Hematopoietic multipotent progenitor cell treated with erythropoietin and hydrocortisone succinate and interleukin-3 and kit ligand, for 17 days (in vitro differentiated cells): ENCODE measurements around the gene PLAC1.

Experiments used
- DNase-seq: peaks from one replicate; pipeline ENCODE4 v3.0.0-alpha.2; 2015; ENCODE audit warnings: low spot score

Gene PLAC1

DNA sequence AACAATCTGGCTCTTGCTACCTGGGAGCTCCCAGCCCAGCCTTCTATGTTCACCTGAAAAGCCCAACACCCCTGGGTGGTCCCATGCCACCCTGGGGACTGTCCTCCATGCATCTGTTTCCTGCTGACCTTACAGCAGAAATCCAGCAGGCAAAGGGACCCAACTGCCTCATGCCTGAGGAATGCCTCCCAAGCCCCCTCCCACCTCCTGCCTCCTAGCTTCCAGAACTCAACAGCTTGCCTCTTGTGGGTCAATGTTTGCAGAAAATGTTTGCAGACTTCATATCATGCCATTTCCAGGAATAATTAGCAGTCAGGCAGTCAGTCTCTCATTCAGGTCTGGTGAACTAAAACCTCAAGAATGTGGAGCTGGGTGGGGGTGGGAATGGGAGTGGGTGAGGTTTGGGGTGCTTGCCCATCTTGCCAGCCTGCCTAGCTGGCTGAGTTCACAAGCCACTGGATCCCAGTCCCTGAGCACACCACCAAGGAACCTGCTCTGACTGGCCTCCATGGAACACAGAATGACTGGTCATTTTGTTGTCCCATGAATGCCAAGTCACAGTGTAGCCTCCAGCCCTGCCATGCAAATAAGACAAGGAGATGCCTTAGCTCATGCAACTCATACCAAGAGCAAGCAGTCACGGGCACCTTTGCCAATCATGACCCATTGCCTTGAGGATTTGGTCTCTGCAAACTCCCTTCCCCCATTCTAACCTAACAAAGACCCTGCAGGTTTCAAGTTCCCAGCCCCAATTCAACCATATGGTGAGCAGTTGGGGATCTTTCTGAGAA is 12.1 kb upstream of the PLAC1 start:
- no peak for DNase-seq

DNA sequence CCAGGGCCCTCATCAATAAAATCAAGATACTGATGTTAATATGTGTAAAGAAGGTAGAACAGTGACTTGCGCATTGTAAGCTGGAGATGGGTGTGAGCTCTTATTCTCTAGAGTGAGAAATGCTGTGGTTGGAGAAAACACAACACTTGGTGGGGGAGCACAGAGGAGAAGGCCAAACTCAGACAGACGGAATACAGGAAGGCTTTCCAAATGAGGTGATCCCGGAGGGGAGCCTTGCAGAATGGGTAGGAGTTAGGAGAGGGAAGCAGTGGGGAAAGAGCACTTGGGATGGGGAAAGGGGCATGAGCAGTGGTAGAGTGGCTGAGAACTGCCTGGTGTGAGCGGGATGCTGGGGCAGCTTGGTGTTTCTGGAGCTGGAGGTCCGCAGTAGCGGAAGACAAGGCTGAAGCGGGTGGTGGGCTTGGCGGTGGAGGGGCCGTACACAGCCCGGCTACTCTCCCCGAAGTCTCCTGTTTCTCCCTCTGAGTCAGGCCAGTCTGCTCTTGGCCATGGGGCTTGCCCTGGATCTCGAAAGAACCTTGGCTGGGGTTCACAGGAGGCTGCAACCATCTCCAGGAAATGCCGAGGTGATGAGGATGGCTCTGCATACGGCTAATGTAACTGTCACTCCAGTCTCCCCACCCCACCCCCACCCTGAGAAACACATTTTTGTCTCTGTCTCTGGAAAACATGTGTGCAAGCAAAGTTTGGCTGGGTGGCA is 11.3 kb upstream of the PLAC1 start:
- DNase-seq, result no peak

DNA sequence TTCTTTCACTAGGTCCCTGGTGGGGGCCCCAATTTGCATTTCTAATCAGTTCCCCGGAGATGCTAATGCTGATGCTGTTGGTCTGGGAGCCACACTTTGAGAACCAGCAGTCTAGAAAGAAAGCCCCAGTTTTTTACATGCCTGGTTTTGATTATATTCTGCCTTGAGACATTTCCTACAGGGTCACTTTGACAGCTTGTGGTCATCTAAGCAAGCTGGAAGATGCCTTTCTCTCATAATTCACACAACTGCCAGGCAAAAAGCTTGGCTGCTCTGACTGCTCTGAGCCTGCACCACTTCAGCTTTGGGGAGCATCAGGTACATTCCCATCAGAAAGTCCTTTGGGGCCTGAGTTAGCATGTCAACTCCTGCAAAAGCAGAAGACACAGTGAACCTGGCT is 5.9 kb upstream of the PLAC1 start:
- DNase-seq, result no peak

DNA sequence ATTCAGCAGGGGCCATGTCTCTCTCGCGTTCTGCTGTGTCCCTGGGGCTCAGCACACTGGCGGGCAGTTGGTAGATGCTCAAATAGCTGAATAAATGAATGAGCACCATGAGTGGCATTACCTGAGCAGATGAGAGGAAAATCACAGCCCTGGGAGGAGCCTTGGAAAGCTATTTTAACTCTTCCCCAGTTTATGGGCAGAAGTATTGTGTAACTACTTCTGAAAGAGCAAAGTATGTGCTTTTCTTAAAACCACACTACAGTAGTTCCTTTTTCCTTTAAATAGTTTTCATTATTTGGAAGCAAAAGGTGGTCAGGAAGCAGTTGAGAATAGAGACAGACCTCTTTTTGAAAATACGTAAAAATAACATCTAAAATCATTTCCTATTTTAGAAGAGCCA is 3.0 kb upstream of the PLAC1 start:
- DNase-seq, result no peak

DNA sequence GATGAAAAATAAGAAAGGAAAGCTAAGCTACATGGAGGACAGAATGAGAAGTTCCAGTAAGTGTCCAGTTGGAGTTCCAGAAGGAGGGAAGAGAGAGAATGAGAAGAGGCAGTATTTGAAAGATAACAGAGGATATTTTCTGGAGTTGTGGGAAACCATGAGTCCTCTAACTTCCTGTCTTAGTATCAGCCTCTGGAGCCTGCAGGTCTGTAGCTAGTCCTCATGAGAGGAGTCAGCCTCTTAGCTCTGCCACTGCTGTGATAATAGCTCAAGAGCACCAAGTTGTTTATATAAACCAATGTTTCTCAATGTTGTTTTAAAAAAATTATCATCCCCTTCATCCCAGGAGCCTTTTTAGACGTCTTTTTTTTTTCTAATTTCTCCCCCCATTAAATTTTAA is 2.4 kb upstream of the PLAC1 start:
- DNase-seq, result no peak

DNA sequence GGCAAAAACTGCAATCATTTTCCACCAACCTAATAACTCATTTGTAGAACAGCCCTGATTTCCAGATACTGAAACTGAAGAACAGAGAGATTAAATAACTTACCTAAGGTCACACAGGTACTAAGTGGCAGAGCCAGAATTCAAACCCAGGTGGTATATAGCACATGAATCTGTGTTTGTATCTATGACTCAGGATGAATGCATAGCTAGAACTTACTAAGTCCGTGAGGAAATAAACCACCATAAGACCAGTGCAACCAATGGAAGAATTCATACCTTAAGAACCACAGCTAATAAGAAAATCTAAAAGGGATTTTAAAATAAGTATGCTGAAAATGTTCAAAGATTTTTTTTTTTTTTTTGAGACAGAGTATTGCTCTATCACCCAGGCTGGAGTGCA is 1.5 kb upstream of the PLAC1 start:
- DNase-seq, result no peak

DNA sequence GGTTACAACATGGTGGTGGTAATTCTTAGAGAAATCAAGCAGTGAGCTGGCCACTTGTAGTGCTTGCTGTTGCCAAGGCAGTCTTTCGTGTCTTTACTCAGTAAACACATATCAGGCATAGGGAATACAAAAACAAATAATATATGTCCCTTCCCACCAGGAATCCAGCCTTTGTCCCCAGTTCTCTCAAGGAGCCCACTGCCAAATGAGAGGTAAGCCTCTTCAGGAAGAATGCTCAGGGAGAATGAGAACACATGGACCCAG is 421 bp upstream of the PLAC1 start:
- DNase-seq, result no peak

DNA sequence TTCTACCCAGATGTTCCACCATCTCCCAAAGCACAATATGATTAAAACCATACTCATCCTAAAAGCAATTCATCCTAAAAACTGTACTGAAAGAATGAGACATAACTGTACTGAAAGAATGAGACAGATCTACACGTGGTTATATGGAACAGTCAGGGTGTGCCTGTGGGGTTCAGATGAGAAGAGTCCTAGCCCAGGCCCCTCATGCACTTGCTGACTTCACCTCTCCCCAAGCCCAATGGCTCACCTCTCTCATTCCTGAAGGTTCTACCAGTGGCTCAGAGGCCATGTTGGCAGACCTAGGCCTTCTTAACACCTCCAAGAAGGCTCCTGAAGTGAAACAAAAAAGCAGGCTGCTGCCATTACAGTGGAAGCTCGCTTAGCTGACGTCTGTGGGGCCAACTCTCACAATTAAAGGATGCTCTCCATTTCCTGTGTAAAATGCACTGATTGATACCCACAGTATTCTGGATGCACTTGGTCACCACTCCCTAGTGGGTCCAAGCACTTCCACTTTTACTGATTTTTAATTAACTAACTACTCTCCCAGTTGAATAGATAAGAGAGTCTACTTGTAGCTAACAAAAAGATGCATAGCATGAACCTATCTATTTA is 3.8 kb downstream of the PLAC1 start:
- no peak for DNase-seq

DNA sequence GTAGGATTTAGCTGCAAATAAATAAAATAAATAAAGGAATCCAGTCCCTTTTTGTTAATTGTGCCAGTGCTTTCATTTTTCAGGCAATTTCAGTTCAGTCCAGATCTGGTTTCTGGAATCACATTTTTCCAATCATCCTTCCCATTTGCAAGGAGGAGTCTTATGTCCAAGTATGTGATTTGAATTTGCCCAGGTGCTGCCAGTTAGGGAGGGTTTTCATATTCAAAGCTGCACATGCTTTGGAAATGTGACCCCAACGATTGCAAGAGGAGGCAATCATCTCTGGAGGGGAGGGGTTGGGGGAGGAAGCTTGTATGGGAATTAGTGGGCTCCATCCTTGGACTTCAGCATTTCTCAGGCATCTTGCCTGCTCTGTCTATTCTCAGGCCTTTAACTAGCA is 4.4 kb downstream of the PLAC1 start:
- no peak for DNase-seq

DNA sequence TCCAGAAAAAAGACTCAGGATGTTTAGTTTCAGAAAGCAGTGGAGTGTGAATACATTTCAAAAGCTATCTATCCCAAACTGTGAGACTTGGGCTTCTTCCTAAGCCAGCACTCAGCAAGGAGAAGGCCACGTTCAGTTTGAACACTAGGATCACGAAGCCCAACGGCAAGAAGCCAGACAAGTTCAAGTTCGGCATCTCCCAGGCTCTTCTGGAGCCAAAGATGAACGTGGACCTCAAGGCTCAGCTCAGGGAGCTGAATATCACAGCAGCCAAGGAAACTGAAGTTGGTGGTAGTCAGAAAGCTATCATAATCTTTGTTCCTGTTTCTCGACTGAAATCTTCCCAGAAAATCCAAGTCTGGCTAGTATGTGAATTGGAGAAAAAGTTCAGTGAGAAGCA is 7.6 kb downstream of the PLAC1 start:
- no peak for DNase-seq

DNA sequence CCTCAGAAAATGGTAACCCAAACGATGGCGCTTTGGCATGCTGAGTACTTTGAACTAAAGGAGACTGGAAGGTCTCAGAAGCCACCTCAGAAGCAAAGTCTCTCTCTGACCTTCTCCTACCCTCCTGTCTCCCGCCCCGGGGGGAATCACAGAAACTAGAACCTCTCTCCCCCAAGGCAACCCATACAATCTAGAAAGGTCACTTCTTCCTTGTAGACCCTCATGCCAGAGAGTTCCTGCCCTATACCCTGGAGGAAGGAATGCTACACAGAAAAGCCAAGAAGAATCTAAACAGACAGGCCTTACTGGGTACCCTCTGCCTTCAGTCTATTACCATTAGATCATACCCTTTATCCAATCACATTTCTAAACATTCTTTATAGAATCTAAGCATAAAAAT is 8.5 kb downstream of the PLAC1 start:
- DNase-seq, result no peak

DNA sequence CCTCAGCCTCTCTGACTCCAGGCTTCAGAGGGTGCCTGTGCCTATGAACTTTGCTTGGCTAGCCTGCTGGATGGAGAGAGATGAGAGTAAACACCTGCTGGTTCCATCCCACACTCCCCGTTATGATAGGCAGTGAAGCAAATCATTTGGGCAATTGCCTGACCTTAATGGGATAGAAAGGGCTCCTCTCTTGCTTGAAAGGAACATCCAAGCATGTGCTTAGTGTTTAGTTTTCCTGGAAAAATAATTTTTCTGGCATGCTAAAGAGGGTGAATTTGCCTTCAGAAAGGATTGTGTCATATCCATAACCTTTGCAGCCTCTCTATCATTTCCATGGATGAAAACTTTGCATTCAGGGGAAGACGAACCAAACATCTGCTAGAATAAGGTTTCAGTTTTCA is 10.8 kb downstream of the PLAC1 start:
- no peak for DNase-seq

DNA sequence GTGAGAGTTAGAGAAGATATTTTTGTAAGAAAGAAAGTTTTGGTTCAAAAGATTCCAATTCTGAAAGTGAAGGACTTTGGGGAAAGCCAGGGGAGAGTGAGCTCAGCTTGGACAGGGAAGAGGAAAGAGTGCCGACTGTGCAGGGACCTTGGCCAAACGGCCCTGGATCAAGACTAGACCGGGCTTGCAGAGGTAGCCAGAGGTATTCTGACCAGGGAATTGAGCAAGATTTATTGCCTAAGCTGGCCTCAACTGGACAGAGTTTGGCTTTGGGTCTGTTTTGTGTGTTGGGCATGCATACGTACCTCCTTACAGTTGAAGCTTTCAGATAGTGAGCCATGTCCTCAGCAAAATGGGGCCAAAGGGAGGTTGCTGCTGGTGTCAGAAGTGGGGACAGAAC is 11.6 kb downstream of the PLAC1 start:
- DNase-seq, result no peak

DNA sequence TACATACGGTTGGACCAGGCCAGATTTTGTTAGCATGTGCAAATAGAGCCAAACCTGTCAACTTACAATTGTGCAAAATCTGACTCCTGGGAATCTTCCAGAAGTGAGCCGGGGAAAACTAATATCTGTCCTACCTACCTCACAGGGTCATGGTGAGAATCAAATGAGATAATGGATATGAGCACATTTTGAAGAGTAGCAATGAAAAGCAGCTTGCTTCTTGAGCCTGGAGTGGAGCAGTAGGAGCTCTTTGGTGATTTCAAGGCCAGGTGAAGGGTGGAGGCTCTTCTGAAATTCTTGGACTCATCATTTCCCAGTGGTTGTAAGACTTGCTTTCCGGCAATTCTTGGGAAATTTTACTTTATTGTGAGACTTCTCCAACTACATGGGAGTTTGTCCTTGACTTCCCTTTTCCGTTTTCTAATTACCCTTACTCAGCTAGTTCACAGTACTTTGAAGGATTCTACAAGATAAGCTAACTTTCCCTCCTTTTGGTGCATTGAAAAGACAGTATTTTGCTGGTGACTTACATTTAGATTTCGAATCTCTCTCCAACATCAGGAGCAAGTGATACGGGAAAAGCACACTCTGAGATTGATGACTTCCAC is 12.2 kb downstream of the PLAC1 start:
- no peak for DNase-seq

DNA sequence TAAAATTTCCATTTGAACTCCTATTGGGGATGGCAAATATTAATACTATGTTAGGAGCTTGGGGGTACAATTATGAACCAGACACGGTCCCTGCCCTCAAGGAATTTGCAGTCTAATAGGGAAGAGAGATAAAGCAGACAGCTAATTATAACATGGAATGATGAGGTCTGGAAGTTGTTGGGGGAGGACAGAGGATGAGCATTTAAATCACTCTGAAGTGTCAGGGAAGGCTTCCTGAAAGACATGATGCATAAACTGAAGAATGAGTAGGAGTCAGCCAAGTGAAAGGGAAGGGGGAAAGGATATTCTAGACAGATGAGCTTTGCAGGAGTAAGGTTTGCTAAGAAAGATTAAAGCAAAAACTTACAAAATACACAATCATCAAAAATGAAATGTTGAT is 15.9 kb downstream of the PLAC1 start:
- DNase-seq, result no peak

DNA sequence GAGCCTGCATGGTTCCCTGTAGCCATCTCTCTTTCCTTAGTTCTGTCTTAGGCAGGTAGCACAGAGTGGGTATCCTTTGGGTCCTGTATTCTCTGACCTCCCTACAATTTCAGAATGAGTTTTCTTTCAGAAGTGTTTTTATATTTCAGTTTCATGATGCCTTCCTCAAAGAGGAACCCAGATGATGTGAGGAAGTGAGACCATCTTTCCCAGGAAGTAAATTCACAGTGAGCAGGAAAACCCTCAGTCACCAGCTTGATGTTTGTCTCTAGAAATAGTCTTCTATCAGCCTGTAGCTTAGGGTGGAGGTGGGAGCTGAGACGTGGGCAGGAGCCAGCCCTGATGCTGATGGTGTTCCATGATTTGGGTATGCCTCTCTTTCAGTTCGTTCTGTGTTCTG is 16.9 kb downstream of the PLAC1 start:
- DNase-seq, result no peak

DNA sequence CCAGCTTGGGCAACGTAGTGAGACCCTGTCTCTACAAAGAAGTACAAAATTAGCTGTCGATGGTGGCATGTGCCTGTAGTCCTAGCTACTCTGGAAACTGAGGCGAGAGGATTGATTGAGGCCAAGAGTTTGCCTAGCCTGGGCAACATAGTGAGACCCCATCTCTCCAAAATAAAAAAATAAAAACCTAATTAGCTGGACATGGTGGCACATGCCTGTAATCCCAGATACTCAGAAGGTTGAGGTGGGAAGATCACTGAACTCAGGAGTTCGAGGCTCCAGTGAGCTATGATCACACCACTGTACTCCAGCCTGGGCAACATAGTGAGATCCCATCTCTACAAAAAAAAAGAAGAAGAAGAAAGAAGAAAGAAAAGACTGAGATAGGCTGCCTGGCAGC is 17.4 kb downstream of the PLAC1 start:
- DNase-seq, result no peak

DNA sequence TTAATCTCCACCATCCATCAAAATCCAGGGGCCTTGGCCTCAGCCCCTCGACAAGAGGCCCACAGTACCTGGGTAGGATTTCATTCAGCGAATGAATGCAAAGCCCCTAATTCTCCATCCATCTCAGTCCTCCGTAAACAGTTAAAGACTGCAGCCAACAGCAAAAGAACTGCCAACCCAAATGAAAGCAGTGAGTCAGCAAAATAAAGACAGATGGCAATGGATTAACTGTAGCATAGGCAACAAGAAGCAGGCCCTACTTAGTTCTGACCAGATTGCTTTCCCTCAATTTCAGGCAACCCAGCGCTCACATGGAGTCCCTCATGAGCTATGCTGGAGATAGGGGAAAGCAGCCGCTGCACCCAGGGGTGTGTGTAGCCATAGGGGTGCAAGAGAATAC is 21.4 kb downstream of the PLAC1 start:
- DNase-seq, result no peak

DNA sequence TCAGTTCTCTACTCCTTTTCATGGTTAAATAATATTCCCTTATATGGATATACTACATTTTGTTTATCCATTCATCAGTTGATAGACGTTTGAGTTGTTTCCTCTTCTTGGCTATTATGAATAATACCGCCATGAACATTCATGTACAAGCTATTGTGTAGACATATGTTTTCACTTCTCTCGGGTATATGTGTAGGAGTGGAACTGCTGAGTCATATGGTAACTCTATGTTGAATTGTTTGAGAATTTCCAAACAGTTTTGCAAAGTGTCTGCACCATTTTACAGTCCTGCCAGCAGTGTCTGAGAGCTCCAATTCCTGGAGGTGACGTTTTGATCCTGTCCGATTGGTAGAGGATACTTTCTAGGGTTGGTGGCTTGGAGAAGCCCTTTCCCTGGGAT is 23.6 kb downstream of the PLAC1 start:
- no peak for DNase-seq

DNA sequence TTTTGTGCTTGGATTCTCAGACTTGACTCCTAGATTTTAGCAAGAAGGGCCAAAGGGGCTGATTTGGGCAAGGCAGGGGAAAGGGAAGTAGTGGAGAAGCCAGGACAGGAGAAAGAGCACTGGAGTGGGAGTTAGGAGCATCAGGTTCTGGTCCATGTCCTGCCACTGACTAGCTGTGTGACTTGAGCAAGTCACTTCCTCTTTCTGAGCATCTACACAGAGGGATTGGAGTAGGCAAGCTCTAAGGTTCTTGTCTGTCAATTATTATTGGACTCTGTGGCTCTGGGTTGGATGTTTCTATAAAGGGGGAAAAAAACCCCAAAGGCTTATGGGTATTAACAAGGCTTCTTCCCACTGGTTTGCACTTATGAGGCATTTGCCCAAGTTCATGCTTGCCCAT is 24.4 kb downstream of the PLAC1 start:
- DNase-seq, result no peak

DNA sequence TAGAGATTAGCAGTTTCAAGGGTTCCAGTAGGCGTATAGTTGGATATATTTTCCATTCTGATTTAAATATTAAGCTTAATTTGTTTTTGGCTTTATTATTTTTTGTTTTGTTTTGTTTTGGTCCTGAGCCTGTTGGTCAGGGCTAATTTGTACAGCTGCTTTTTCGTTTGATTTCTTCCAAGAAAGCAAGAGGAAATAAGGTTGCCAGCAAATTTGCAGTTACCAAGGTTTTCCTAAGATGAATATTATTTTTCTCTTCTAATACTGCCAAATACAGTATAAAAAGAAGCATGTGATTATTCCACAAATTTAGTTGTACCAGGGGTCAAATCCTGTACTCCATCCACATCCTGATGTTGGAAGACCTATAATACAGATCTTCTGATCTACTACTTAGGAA is 24.9 kb downstream of the PLAC1 start:
- no peak for DNase-seq

DNA sequence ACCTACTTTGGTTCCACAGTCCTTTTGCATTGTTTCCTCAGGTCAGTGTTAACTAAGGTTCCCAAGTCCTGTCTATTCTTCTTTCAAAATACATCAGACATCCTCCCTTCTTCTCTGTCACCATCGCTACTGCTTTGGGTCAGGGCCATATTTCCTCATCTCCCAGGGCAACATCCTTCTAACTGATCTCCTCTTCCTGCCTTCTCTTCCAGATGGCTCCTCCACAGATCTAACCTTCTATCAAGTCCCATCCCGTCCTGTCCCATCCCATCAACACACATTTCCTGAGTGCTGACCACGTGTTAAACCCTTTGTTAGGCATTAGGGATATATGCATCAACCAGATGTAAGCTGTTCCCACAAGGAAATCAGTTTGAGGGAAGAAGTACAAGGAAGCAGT is 25.9 kb downstream of the PLAC1 start:
- no peak for DNase-seq
